Fibroblast of villous mesenchyme (primary cell): Measurements from ENCODE around the gene ADARB1. TPM values are rescaled to one million over a fixed set of nuclear protein-coding genes. Genes with fewer than 3 reads are reported as not detected.

Experiments
- DNase-seq: peaks from one replicate; pipeline ENCODE4 v3.0.0-alpha.2; 2010; ENCODE audit warnings: low read depth
- H3K4me3 ChIP-seq: 2 replicates; pipeline ENCODE4 v1.5.1; 2011; ENCODE audit warnings: low read depth, mild to moderate bottlenecking, low read length
- CTCF ChIP-seq: IDR thresholded peaks from 2 replicates; pipeline ENCODE4 v1.5.1; 2012; ENCODE audit warnings: low read depth, mild to moderate bottlenecking, low read length; ENCODE audit not compliant: insufficient read depth
- total RNA-seq: library from RNA; depleted of rRNA; stranded (reverse); fragments of >200 nt; gene quantifications from 2 replicates; pipeline ENCODE4 v1.2.3, GENCODE V29; 2012

ADARB1 gene
- total RNA-seq, 1 donor, result 16.4 TPM

GRCh38 chr21:45151445-45152160 is 77.2 kb downstream of the ADARB1 start:
- no peak overlapping the region for H3K4me3 ChIP-seq
- TF ChIP-seq CTCF, result no peak
- DNase-seq, result no peak

GRCh38 chr21:45152265-45152746 is 77.9 kb downstream of the ADARB1 start:
- DNase-seq, result no peak
- H3K4me3 ChIP-seq, result no peak overlapping the region
- TF ChIP-seq CTCF, result peak; percentile 40

- TF ChIP-seq CTCF, result no peak
- DNase-seq, result no peak
- H3K4me3 ChIP-seq, result no peak overlapping the region
Measured at GRCh38 chr21:45153358-45154318, 79.3 kb downstream of the ADARB1 start.

GRCh38 chr21:45154511-45155508 is 80.4 kb downstream of the ADARB1 start:
- no peak for TF ChIP-seq CTCF
- H3K4me3 ChIP-seq, result no peak overlapping the region
- DNase-seq, result peak; percentile 81

GRCh38 chr21:45155910-45156309 is 81.5 kb downstream of the ADARB1 start:
- DNase-seq, result no peak
- no peak for TF ChIP-seq CTCF
- H3K4me3 ChIP-seq, result no peak overlapping the region

GRCh38 chr21:45156459-45156858 is 82.1 kb downstream of the ADARB1 start:
- DNase-seq, result no peak
- no peak for TF ChIP-seq CTCF
- no peak overlapping the region for H3K4me3 ChIP-seq
